ENCODE measurements around the gene FOXD2. TPM values are rescaled to one million over a fixed set of nuclear protein-coding genes. Genes with fewer than 3 reads are reported as not detected.
A peak's percentile ranks its signal among the peaks of the same experiment; 100 is the strongest.

The FOXD2 gene
- total and polyA plus RNA-seq, 12 donors = 0.31 to 3.3 (median 0.81) TPM

GRCh38 chr1:47471163-47471562, 33.3 kb downstream of the FOXD2 start:
- intact Hi-C loops (cut with DNase I) = no loop called here
- DNase-seq = peak in 3 of 7 donors; percentile 17 to 29 (median 24)
- WGBS, 4 donors = 70 to 82% (median 77%) methylated on average over 5 of the region's 5 CpGs

DNA sequence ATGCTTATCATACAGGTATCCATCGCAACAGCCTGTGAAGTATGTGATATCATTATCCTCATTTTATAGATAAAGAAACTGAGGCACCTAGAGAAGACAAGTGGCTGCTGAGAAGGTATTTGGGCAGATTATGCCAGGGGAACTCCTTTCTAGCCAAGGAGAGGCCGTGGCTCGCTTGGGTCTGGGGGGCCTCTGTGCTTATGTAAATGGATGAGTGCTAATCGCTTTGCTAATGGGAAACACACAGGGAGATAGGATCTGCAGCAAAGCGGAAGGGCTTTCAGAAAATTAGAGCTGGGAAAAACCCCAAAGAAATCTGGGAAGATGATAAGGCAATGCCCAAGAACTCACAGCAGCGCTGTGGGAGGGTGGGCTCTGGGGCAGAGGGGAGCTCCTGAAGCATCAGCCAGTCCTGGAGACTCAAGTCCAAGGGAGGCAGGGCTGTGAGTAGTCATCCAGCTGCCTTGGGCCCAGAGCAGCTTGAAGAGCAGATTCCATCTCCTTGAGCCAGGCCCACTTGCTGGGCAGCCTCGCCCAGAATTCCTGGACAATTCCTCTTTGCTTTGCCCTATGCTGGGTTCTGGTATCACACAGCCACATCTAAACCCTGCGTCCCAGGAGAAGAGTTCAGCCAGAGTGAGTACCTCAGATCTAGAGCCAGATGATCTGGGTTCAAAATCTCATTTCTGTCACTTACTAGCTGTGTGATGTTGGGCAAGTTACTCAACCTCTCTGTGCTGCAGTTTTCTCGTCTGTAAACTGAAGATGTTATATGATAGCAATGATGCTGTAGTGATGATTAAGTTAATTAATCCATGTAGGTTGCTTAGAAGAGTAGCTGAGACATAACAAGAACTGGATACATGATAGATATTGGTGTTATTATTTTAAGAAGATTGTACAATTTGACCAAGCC, 36.7 kb downstream of the FOXD2 start:
- Histone ChIP-seq H3K9me3 (replicated peaks in 1 of 3) (no peaks in the 10 kb centered on the region), H3K27ac (no peak overlapping the region), H3K4me3 (no peak overlapping the region), H3K4me1 (replicated peaks in 1 of 2) (no peaks in the 10 kb centered on the region), H3K27me3 (no peaks in the 10 kb centered on the region), H3K36me3 (replicated peaks in 1 of 2) (no peaks in the 10 kb centered on the region)
- TF ChIP-seq, protein P1, sequence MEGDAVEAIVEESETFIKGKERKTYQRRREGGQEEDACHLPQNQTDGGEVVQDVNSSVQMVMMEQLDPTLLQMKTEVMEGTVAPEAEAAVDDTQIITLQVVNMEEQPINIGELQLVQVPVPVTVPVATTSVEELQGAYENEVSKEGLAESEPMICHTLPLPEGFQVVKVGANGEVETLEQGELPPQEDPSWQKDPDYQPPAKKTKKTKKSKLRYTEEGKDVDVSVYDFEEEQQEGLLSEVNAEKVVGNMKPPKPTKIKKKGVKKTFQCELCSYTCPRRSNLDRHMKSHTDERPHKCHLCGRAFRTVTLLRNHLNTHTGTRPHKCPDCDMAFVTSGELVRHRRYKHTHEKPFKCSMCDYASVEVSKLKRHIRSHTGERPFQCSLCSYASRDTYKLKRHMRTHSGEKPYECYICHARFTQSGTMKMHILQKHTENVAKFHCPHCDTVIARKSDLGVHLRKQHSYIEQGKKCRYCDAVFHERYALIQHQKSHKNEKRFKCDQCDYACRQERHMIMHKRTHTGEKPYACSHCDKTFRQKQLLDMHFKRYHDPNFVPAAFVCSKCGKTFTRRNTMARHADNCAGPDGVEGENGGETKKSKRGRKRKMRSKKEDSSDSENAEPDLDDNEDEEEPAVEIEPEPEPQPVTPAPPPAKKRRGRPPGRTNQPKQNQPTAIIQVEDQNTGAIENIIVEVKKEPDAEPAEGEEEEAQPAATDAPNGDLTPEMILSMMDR (IDR thresholded peaks at IDR 0.05) = no peak
- TF ChIP-seq POLR2A (IDR thresholded peaks at IDR 0.05) = no peak
- 63 to 69% (median 67%) methylated on average over 8 to 9 of the region's 9 CpGs for WGBS, 4 donors
- intact Hi-C loops (cut with DNase I) = no loop called here
- DNase-seq = no peak

More at GRCh38 chr1:47471163-47471562, 33.3 kb downstream of the FOXD2 start:
- H3K4me3 ChIP-seq = no peak overlapping the region
- H3K36me3 ChIP-seq (replicated peaks in 1 of 2) = no peaks in the 10 kb centered on the region
- no peak overlapping the region for H3K27ac ChIP-seq
- H3K27me3 ChIP-seq = peaks cover 5% of the 10 kb centered on the region
- TF ChIP-seq POLR2A (IDR thresholded peaks at IDR 0.05) = no peak
- TF ChIP-seq, protein P1 (IDR thresholded peaks at IDR 0.05) = no peak
- no peaks in the 10 kb centered on the region for H3K4me1 ChIP-seq (replicated peaks in 1 of 2)
- H3K9me3 ChIP-seq (replicated peaks in 1 of 3) = no peaks in the 10 kb centered on the region

DNA sequence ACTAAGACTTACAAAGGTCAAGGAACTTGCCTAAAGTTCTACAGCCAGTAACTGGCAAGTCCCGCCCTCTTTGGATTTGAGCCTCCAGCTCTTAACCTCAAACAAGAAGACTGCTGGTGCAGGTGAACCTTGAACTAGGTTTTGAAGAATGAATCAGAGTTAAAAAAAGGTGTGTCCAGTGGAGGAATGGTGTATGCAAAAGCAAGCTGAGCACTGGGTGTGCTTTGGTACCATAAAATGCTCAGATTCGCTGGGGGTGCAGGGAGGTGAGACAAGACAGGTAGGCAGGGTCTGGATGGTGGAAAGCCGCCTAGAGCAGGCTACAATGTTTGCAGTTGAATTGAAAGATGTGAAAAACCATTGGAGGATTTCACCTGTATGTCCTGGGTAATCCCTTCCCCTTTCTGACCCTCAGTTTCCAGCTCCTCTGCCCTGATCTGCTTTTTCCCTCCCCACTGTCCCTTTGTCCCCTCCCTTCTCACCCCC, 39.8 kb downstream of the FOXD2 start:
- DNase-seq = no peak
- peak overlapping the region in 1 of 5 donors; percentile 72 for H3K27ac ChIP-seq
- intact Hi-C loops (cut with DNase I) = no loop called here
- H3K27me3 ChIP-seq = no peaks in the 10 kb centered on the region
- TF ChIP-seq, protein P1 (IDR thresholded peaks at IDR 0.05) = no peak
- no peak for TF ChIP-seq POLR2A (IDR thresholded peaks at IDR 0.05)
- no peaks in the 10 kb centered on the region for H3K4me1 ChIP-seq (replicated peaks in 1 of 2)
- H3K36me3 ChIP-seq (replicated peaks in 1 of 2) = no peaks in the 10 kb centered on the region
- WGBS, 4 donors = 85 to 91% (median 88%) methylated on average over 3 of the region's 3 CpGs
- H3K9me3 ChIP-seq (replicated peaks in 1 of 3) = no peaks in the 10 kb centered on the region
- H3K4me3 ChIP-seq = no peak overlapping the region

GRCh38 chr1:47478090-47478489, 40.2 kb downstream of the FOXD2 start:
- DNase-seq = peak in 3 of 7 donors; percentile 23 to 33 (median 25)
- no peaks in the 10 kb centered on the region for H3K9me3 ChIP-seq (replicated peaks in 1 of 3)
- H3K4me1 ChIP-seq (replicated peaks in 1 of 2) = no peaks in the 10 kb centered on the region
- WGBS, 4 donors = 41 to 55% (median 48%) methylated on average over 9 of the region's 9 CpGs
- H3K27ac ChIP-seq = peak overlapping the region in 1 of 5 donors; percentile 72
- no peaks in the 10 kb centered on the region for H3K36me3 ChIP-seq (replicated peaks in 1 of 2)
- intact Hi-C loops (cut with DNase I) = no loop called here
- TF ChIP-seq POLR2A (IDR thresholded peaks at IDR 0.05) = no peak
- TF ChIP-seq, protein P1 (IDR thresholded peaks at IDR 0.05) = no peak
- H3K4me3 ChIP-seq = no peak overlapping the region
- H3K27me3 ChIP-seq = no peaks in the 10 kb centered on the region
